Prostate gland (tissue), 2 donors: Measurements from ENCODE around the gene PDE6C. TPM values are rescaled to one million over a fixed set of nuclear protein-coding genes. Genes with fewer than 3 reads are reported as not detected.

Experiments used
- DNase-seq: peaks from one replicate; pipeline ENCODE4 v3.0.0-alpha.2; 2019; ENCODE audit warnings: low spot score
- H3K27ac ChIP-seq, 2 donors: fragments of 200-600 bp; sonication (generic); 2 replicates each; pipeline ENCODE4 v1.5.1; 2017 to 2019
- H3K27me3 ChIP-seq: fragments of 200-600 bp; sonication (generic); replicated peaks from 2 replicates; pipeline ENCODE4 v1.5.1; 2019; ENCODE audit not compliant: insufficient read depth
- H3K36me3 ChIP-seq, 2 donors: fragments of 200-600 bp; sonication (generic); 1 replicate in 1 of 2; 2 replicates in 1 of 2; pipeline versions ENCODE4 v1.5.1 to v1.8.1; 2017 to 2019
- H3K4me1 ChIP-seq: fragments of 200-600 bp; sonication (generic); replicated peaks from 2 replicates; pipeline ENCODE4 v1.5.1; 2019
- H3K4me3 ChIP-seq, 2 donors: fragments of 200-600 bp; sonication (generic); 2 replicates each; pipeline ENCODE4 v1.5.1; 2017 to 2019
- H3K9me3 ChIP-seq: fragments of 200-600 bp; sonication (generic); 2 replicates; pipeline ENCODE4 v1.5.1; 2017
- CTCF ChIP-seq, 4 experiments: fragments of 200-600 bp in 2 of 4; fragments of 450-650 bp in 2 of 4; sonication (generic) in 2 of 4; IDR thresholded peaks; 1 replicate in 3 of 4; 2 replicates in 1 of 4; pipeline ENCODE4 v1.5.1; 2016 to 2019; ENCODE audit warnings: antibody characterized with exemption in 4 of 4, mild to moderate bottlenecking in 2 of 4, moderate library complexity in 2 of 4
- POLR2A ChIP-seq: fragments of 450-650 bp; IDR thresholded peaks from one replicate; pipeline ENCODE4 v1.6.1; 2016; ENCODE audit warnings: antibody characterized with exemption, mild to moderate bottlenecking
- POLR2AphosphoS5 ChIP-seq: sonication (generic); formaldehyde crosslinking; IDR thresholded peaks from one replicate; pipeline ENCODE4 v1.6.1; 2017; ENCODE audit warnings: antibody characterized with exemption
- WGBS: methylation state at CpG from one replicate; pipeline ENCODE4 v1.1.5; 2018; 5-methylcytosine and 5-hydroxymethylcytosine counted together
- intact Hi-C: fragments of 100-400 bp; cut with DNase I; formaldehyde crosslinking; loops from one replicate; pipeline ENCODE4 v1.14.2; 2022
- total RNA-seq, 2 donors: library from RNA; depleted of rRNA; stranded (reverse); fragments of >200 nt; gene quantifications; one replicate each; pipeline ENCODE4 v1.1.0, GENCODE V29; 2016

Gene PDE6C
- total RNA-seq, 2 donors from 2014 or later = not detected

- Histone ChIP-seq H3K4me1 (no peaks in the 10 kb centered on the region), H3K27ac (no peak overlapping the region), H3K4me3 (no peak overlapping the region), H3K27me3 (no peaks in the 10 kb centered on the region), H3K36me3 (no peaks in the 10 kb centered on the region), H3K9me3 (no peaks in the 10 kb centered on the region)
- intact Hi-C loops = no loop called here
- DNase-seq = no peak
- 89% methylated on average over 5 of the region's 5 CpGs for WGBS
- TF ChIP-seq CTCF (IDR thresholded peaks at IDR 0.05) (no peak), POLR2AphosphoS5 (no peak), POLR2A (no peak)
Observed at GRCh38 chr10:93598157-93598556, 14.2 kb upstream of the PDE6C start.

GRCh38 chr10:93599335-93599734, 13.0 kb upstream of the PDE6C start:
- 67% methylated on average over 1 of the region's 1 CpG for WGBS
- intact Hi-C loops = no loop called here

GRCh38 chr10:93599778-93600177, 12.6 kb upstream of the PDE6C start:
- 81% methylated on average over 4 of the region's 4 CpGs for WGBS

More at GRCh38 chr10:93599335-93599734, 13.0 kb upstream of the PDE6C start:
- H3K27me3 ChIP-seq = no peaks in the 10 kb centered on the region
- no peak overlapping the region for H3K4me3 ChIP-seq
- no peaks in the 10 kb centered on the region for H3K36me3 ChIP-seq
- TF ChIP-seq POLR2AphosphoS5 = no peak
- TF ChIP-seq CTCF (IDR thresholded peaks at IDR 0.05) = no peak
- TF ChIP-seq POLR2A = no peak
- H3K4me1 ChIP-seq = no peaks in the 10 kb centered on the region
- DNase-seq = no peak
- no peak overlapping the region for H3K27ac ChIP-seq
- no peaks in the 10 kb centered on the region for H3K9me3 ChIP-seq

GRCh38 chr10:93600446-93601145, 11.7 kb upstream of the PDE6C start:
- no peaks in the 10 kb centered on the region for H3K36me3 ChIP-seq
- WGBS = 18% methylated on average over 36 of the region's 60 CpGs
- TF ChIP-seq POLR2A (no peak), POLR2AphosphoS5 (no peak), CTCF (IDR thresholded peaks at IDR 0.05) (no peak)
- no peaks in the 10 kb centered on the region for H3K4me1 ChIP-seq
- no peaks in the 10 kb centered on the region for H3K9me3 ChIP-seq
- peak overlapping the region; percentile 17 to 30 for H3K4me3 ChIP-seq
- no peaks in the 10 kb centered on the region for H3K27me3 ChIP-seq
- intact Hi-C loops = no loop called here
- DNase-seq = no peak
- no peak overlapping the region for H3K27ac ChIP-seq

More at GRCh38 chr10:93599778-93600177, 12.6 kb upstream of the PDE6C start:
- no peak for TF ChIP-seq POLR2A
- TF ChIP-seq POLR2AphosphoS5 = no peak
- TF ChIP-seq CTCF (IDR thresholded peaks at IDR 0.05) = no peak
- no peaks in the 10 kb centered on the region for H3K9me3 ChIP-seq
- no peak overlapping the region for H3K4me3 ChIP-seq
- H3K4me1 ChIP-seq = no peaks in the 10 kb centered on the region
- no peak for DNase-seq
- H3K27ac ChIP-seq = no peak overlapping the region
- no peaks in the 10 kb centered on the region for H3K27me3 ChIP-seq
- no peaks in the 10 kb centered on the region for H3K36me3 ChIP-seq
- intact Hi-C loops = no loop called here

GRCh38 chr10:93601146-93601773, 11.1 kb upstream of the PDE6C start, which contains the start of gene RBP4:
RBP4 (minus strand) TSS chr10:93601235; CDS start chr10:93601028, 207 bp downstream.
- no peak for DNase-seq

More at GRCh38 chr10:93601146-93601773, 11.1 kb upstream of the PDE6C start, which contains the start of gene RBP4:
- no peaks in the 10 kb centered on the region for H3K9me3 ChIP-seq
- under 1% methylated on average over 32 of the region's 63 CpGs for WGBS
- no peak for TF ChIP-seq CTCF (IDR thresholded peaks at IDR 0.05)
- TF ChIP-seq POLR2A = no peak
- no peak for TF ChIP-seq POLR2AphosphoS5
- H3K36me3 ChIP-seq = no peaks in the 10 kb centered on the region
- H3K27ac ChIP-seq = no peak within 1 kb of the TSS
- no peaks in the 10 kb centered on the region for H3K4me1 ChIP-seq
- peak within 1 kb of the TSS; percentile 17 to 30 for H3K4me3 ChIP-seq
- intact Hi-C loops = no loop called here
- H3K27me3 ChIP-seq = no peaks in the 10 kb centered on the region
